22Rv1 (cell line): Measurements from ENCODE around the gene DENND2C.
"Not testable (repeated sequence)": the region's sequence is repeated elsewhere in the genome, so short reads cannot be mapped to it uniquely, and the experiment has no call there.

Experiments used
- ZFX ChIP-seq: fragments of 450-650 bp; IDR thresholded peaks from 2 replicates; pipeline ENCODE4 v1.6.1; 2017; ENCODE audit warnings: antibody characterized with exemption, borderline replicate concordance
- TF ChIP-seq, protein P1 (sequence below): fragments of 450-650 bp; IDR thresholded peaks from 2 replicates; pipeline ENCODE4 v1.5.1; 2017; ENCODE audit warnings: mild to moderate bottlenecking

DNA sequence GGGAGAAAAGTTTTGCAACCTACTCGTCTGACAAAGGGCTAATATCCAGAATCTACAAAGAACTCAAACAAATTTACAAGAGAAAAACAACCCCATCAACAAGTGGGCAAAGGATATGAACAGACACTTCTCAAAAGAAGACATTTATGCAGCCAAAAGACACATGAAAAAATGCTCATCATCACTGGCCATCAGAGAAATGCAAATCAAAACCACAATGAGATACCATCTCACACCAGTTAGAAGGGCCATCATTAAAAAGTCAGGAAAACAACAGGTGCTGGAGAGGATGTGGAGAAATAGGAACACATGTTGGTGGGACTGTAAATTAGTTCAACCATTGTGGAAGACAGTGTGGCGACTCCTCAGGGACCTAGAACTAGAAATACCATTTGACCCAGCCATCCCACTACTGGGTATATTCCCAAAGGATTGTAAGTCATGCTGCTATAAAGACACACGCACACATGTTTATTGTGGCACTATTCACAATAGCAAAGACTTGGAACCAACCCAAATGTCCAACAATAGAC is 106.8 kb downstream of the DENND2C start:
- TF ChIP-seq, protein P1, sequence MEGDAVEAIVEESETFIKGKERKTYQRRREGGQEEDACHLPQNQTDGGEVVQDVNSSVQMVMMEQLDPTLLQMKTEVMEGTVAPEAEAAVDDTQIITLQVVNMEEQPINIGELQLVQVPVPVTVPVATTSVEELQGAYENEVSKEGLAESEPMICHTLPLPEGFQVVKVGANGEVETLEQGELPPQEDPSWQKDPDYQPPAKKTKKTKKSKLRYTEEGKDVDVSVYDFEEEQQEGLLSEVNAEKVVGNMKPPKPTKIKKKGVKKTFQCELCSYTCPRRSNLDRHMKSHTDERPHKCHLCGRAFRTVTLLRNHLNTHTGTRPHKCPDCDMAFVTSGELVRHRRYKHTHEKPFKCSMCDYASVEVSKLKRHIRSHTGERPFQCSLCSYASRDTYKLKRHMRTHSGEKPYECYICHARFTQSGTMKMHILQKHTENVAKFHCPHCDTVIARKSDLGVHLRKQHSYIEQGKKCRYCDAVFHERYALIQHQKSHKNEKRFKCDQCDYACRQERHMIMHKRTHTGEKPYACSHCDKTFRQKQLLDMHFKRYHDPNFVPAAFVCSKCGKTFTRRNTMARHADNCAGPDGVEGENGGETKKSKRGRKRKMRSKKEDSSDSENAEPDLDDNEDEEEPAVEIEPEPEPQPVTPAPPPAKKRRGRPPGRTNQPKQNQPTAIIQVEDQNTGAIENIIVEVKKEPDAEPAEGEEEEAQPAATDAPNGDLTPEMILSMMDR, result not testable (repeated sequence)
- not testable (repeated sequence) for TF ChIP-seq ZFX
